Keratinocyte (primary cell): ENCODE data around the gene FGF1. TPM values are rescaled to one million over a fixed set of nuclear protein-coding genes. Genes with fewer than 3 reads are reported as not detected.

Source experiments
- DNase-seq: peaks from one replicate; pipeline ENCODE4 v3.0.0-alpha.2; 2011; ENCODE audit warnings: low read depth, missing footprints, low spot score
- FAIRE-seq: peaks from 2 replicates; lab custom pipeline; 2011; peaks lifted over from hg19 to GRCh38; lab: Jason Lieb, UNC
- H2AFZ ChIP-seq: 2 replicates; pipeline ENCODE4 v1.6.0; 2012; ENCODE audit warnings: low read length, control low read depth, inconsistent platforms; ENCODE audit not compliant: control insufficient read depth
- H3K27ac ChIP-seq: 2 replicates; pipeline ENCODE4 v1.5.1; 2011; ENCODE audit warnings: low read length; ENCODE audit not compliant: control insufficient read depth, insufficient read depth
- H3K27me3 ChIP-seq: 3 replicates; pipeline ENCODE4 v1.6.0; 2011; ENCODE audit warnings: low read length; ENCODE audit not compliant: control insufficient read depth, insufficient read depth; ENCODE audit errors: extremely low read depth
- H3K36me3 ChIP-seq, 2 experiments: 2 replicates in 1 of 2; 3 replicates in 1 of 2; pipeline ENCODE4 v1.5.1; 2011; ENCODE audit warnings: low read length in 2 of 2, mild to moderate bottlenecking in 1 of 2; ENCODE audit not compliant: control insufficient read depth in 2 of 2, insufficient read depth in 2 of 2; ENCODE audit errors: extremely low read depth in 1 of 2
- H3K4me1 ChIP-seq: 3 replicates; pipeline ENCODE4 v1.5.1; 2011; ENCODE audit warnings: low read length; ENCODE audit not compliant: control insufficient read depth, insufficient read depth; ENCODE audit errors: extremely low read depth
- H3K4me2 ChIP-seq: 3 replicates; pipeline ENCODE4 v1.6.0; 2011; ENCODE audit warnings: low read depth, low read length; ENCODE audit not compliant: control insufficient read depth, insufficient read depth; ENCODE audit errors: extremely low read depth
- H3K4me3 ChIP-seq, 3 experiments: fragments of 200-600 bp in 1 of 3; sonication (generic) in 1 of 3; 2 replicates in 2 of 3; 3 replicates in 1 of 3; pipeline ENCODE4 v1.5.1; 2011 to 2016; ENCODE audit warnings: low read length in 3 of 3, mild to moderate bottlenecking in 3 of 3, control low read depth in 2 of 3, inconsistent platforms in 1 of 3, low read depth in 1 of 3, mixed read lengths in 1 of 3, mixed run types in 1 of 3, moderate library complexity in 1 of 3; ENCODE audit not compliant: control insufficient read depth in 2 of 3, insufficient read depth in 2 of 3; ENCODE audit errors: extremely low read depth in 1 of 3
- H3K79me2 ChIP-seq: 2 replicates; pipeline ENCODE4 v1.6.0; 2012; ENCODE audit warnings: low read length; ENCODE audit not compliant: control insufficient read depth, insufficient read depth
- H3K9ac ChIP-seq: 3 replicates; pipeline ENCODE4 v1.6.0; 2011; ENCODE audit warnings: low read length; ENCODE audit not compliant: control insufficient read depth, insufficient read depth; ENCODE audit errors: extremely low read depth
- H3K9me1 ChIP-seq: 3 replicates; pipeline ENCODE4 v1.6.0; 2011; ENCODE audit warnings: low read length; ENCODE audit not compliant: control insufficient read depth, insufficient read depth; ENCODE audit errors: extremely low read depth
- H3K9me3 ChIP-seq: 2 replicates; pipeline ENCODE4 v1.5.1; 2012; ENCODE audit warnings: low read depth, low read length; ENCODE audit not compliant: control insufficient read depth
- H4K20me1 ChIP-seq: 3 replicates; pipeline ENCODE4 v1.6.0; 2011; ENCODE audit warnings: low read length; ENCODE audit not compliant: control insufficient read depth, insufficient read depth; ENCODE audit errors: extremely low read depth
- CTCF ChIP-seq, 3 experiments: IDR thresholded peaks in 1 of 3; conservative IDR thresholded peaks in 1 of 3; optimal IDR thresholded peaks in 1 of 3; 2 replicates in 2 of 3; 3 replicates in 1 of 3; pipeline versions ENCODE3 to v1.5.1; 2011; ENCODE audit warnings: low read length in 3 of 3, mild to moderate bottlenecking in 3 of 3, moderate library complexity in 2 of 3, control low read depth in 1 of 3, inconsistent platforms in 1 of 3; ENCODE audit not compliant: insufficient read depth in 2 of 3; ENCODE audit errors: extremely low read depth in 1 of 3
- EZH2 ChIP-seq: IDR thresholded peaks from one replicate; pipeline ENCODE4 v1.6.1; 2012; ENCODE audit warnings: inconsistent platforms, mild to moderate bottlenecking, low read length, moderate library complexity
- dilution Hi-C: fragments of 300-500 bp; cut with MboI; formaldehyde crosslinking; loops from one replicate; pipeline ENCODE4 v1.7.0; 2020; ENCODE audit warnings: low sequenced_read_pairs; ENCODE audit not compliant: extremely low pct_ligation_motif_present
- polyA plus RNA-seq, 5 experiments: library from polyadenylated mRNA; depleted of rRNA in 3 of 5; stranded (reverse) in 3 of 5; stranded (forward) in 1 of 5; unstranded in 1 of 5; fragments of >200 nt; gene quantifications; 1 replicate in 1 of 5; 2 replicates in 3 of 5; 3 replicates in 1 of 5; pipeline versions ENCODE4 v1.2.1 to v1.2.3, GENCODE V29; 2011 to 2012; ENCODE audit warnings: missing spikeins in 2 of 5, low read depth in 1 of 5, low replicate concordance in 1 of 5

FGF1 gene
- polyA plus RNA-seq, 1 donor (not counting 4 experiments of a cell fraction or from before 2014, with no cell fraction given) = 2.4 TPM

GRCh38 chr5:142613271-142613671 lies 72.6 kb downstream of the FGF1 start:
- H3K4me1 ChIP-seq = peaks cover 19% of the 10 kb centered on the region
- H3K4me2 ChIP-seq = no peak overlapping the region
- no peak overlapping the region for H2AFZ ChIP-seq
- dilution Hi-C loops = no loop called here
- H3K4me3 ChIP-seq = no peak overlapping the region
- no peaks in the 10 kb centered on the region for H3K9me3 ChIP-seq
- H3K36me3 ChIP-seq = no peaks in the 10 kb centered on the region
- no peak overlapping the region for H3K9ac ChIP-seq
- H3K27ac ChIP-seq = no peak overlapping the region
- H3K9me1 ChIP-seq = no peaks in the 10 kb centered on the region
- no peak for FAIRE-seq
- H3K79me2 ChIP-seq = no peaks in the 10 kb centered on the region
- TF ChIP-seq EZH2 (no peak), CTCF (optimal IDR thresholded peaks at IDR 0.05 in 1 of 3, IDR thresholded peaks at IDR 0.05 in 1 of 3, conservative IDR thresholded peaks at IDR 0.05 in 1 of 3; ENCODE audit: extremely low read depth in 1 of 3, insufficient read depth in 2 of 3, low read length in 3 of 3) (no peak)
- no peak for DNase-seq
- no peaks in the 10 kb centered on the region for H3K27me3 ChIP-seq
- H4K20me1 ChIP-seq = no peaks in the 10 kb centered on the region

GRCh38 chr5:142612494-142613270 lies 73.2 kb downstream of the FGF1 start:
- Histone ChIP-seq H3K27ac (no peak overlapping the region), H3K9ac (no peak overlapping the region), H3K4me3 (no peak overlapping the region), H3K36me3 (no peaks in the 10 kb centered on the region), H3K9me1 (no peaks in the 10 kb centered on the region), H3K9me3 (no peaks in the 10 kb centered on the region), H2AFZ (no peak overlapping the region), H3K79me2 (no peaks in the 10 kb centered on the region), H3K27me3 (no peaks in the 10 kb centered on the region), H4K20me1 (no peaks in the 10 kb centered on the region), H3K4me2 (no peak overlapping the region), H3K4me1 (peaks cover 14% of the 10 kb centered on the region)
- DNase-seq (no peak), FAIRE-seq (no peak)
- dilution Hi-C loops = no loop called here
- TF ChIP-seq CTCF (optimal IDR thresholded peaks at IDR 0.05 in 1 of 3, IDR thresholded peaks at IDR 0.05 in 1 of 3, conservative IDR thresholded peaks at IDR 0.05 in 1 of 3; ENCODE audit: extremely low read depth in 1 of 3, insufficient read depth in 2 of 3, low read length in 3 of 3) (no peak), EZH2 (no peak)
